Adrenal gland (tissue), 5 donors: Measurements from ENCODE around the gene RBM19.

ENCODE experiments used
- POLR2A ChIP-seq, 2 donors: fragments of 450-650 bp; IDR thresholded peaks; one replicate each; pipeline ENCODE4 v1.6.1; 2017; ENCODE audit warnings: antibody characterized with exemption in 2 of 2, mild to moderate bottlenecking in 2 of 2, moderate library complexity in 1 of 2
- TF ChIP-seq, protein P1 (sequence below), 6 experiments: fragments of 450-650 bp in 4 of 6; fragments of 200-600 bp in 2 of 6; sonication (generic) in 1 of 6; IDR thresholded peaks; 1 replicate in 5 of 6; 2 replicates in 1 of 6; pipeline versions ENCODE4 v1.5.1 to v1.8.0; 2016 to 2021; ENCODE audit warnings: antibody characterized with exemption in 6 of 6, mild to moderate bottlenecking in 2 of 6, moderate library complexity in 1 of 6
- donor health status: DM: no; HTN: no; CAD: no.

DNA sequence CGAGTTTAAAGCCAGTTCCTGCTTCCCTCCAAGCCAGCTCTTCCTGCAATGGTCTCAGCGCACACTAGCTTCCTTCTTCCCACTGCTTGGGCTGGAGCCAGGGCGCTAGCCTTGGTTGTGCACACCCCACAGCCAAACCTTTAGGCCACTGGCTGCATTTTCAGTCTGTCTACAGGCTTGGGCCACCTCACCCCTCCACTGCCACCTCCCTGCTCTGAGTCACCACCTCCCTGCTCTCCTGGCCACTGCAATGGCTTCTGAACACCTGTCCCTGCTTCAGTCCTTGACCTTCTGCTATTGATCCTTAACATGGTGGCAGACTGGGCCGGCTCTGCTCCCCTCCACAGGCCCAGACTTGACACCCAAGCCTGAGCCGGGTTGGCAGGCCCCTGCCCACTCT is 151.1 kb downstream of the RBM19 start:
- TF ChIP-seq, protein P1, sequence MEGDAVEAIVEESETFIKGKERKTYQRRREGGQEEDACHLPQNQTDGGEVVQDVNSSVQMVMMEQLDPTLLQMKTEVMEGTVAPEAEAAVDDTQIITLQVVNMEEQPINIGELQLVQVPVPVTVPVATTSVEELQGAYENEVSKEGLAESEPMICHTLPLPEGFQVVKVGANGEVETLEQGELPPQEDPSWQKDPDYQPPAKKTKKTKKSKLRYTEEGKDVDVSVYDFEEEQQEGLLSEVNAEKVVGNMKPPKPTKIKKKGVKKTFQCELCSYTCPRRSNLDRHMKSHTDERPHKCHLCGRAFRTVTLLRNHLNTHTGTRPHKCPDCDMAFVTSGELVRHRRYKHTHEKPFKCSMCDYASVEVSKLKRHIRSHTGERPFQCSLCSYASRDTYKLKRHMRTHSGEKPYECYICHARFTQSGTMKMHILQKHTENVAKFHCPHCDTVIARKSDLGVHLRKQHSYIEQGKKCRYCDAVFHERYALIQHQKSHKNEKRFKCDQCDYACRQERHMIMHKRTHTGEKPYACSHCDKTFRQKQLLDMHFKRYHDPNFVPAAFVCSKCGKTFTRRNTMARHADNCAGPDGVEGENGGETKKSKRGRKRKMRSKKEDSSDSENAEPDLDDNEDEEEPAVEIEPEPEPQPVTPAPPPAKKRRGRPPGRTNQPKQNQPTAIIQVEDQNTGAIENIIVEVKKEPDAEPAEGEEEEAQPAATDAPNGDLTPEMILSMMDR (IDR thresholded peaks at IDR 0.05): no peak
- TF ChIP-seq POLR2A (IDR thresholded peaks at IDR 0.05): no peak
